Measurements from ENCODE around the gene ZNF8.

DNA sequence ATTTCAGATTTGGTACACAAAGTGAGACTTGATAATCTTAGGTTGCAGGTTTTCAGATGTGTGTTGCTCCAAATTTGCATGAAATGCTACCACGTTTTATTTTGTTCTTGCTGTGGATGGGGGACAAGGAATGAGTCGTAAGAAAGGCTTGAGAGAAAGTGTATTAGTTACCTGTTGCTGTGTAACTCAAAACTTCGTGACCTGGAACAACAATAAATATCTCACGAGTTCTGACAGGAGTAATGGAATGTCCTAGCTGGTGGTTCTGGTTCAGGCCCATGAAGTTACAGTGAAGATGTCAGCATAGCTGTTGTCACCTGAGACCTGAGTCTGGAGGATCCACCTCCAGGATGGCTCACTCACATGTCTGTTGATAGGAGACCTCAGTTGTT, 1.2 kb downstream of the ZNF8 start:
- TF ChIP-seq, protein P1, sequence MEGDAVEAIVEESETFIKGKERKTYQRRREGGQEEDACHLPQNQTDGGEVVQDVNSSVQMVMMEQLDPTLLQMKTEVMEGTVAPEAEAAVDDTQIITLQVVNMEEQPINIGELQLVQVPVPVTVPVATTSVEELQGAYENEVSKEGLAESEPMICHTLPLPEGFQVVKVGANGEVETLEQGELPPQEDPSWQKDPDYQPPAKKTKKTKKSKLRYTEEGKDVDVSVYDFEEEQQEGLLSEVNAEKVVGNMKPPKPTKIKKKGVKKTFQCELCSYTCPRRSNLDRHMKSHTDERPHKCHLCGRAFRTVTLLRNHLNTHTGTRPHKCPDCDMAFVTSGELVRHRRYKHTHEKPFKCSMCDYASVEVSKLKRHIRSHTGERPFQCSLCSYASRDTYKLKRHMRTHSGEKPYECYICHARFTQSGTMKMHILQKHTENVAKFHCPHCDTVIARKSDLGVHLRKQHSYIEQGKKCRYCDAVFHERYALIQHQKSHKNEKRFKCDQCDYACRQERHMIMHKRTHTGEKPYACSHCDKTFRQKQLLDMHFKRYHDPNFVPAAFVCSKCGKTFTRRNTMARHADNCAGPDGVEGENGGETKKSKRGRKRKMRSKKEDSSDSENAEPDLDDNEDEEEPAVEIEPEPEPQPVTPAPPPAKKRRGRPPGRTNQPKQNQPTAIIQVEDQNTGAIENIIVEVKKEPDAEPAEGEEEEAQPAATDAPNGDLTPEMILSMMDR (IDR thresholded peaks at IDR 0.05), result no peak
- no peak for TF ChIP-seq EZH2 (IDR thresholded peaks at IDR 0.05; ENCODE audit: borderline replicate concordance, insufficient read depth, low read depth, low read length, poor library complexity, severe bottlenecking)
